A549 (cell line): Measurements from ENCODE around the gene VPS26B. TPM values are rescaled to one million over a fixed set of nuclear protein-coding genes. Genes with fewer than 3 reads are reported as not detected.

Experiments
- ATAC-seq, 2 experiments: fragments of 200-7000 bp in 1 of 2; fragments of >200 bp in 1 of 2; cut with Nextera tagmentation in 1 of 2; cut with Tn5 transposase in 1 of 2; 3 replicates each; pipeline versions ENCODE4 v1.8.0 to v1.9.1; 2018 to 2020; ENCODE audit warnings: mild to moderate bottlenecking in 1 of 2, moderate library complexity in 1 of 2
- CTCF ChIA-PET: fragments of 300-600 bp; sonication (Branson Sonifier 250); formaldehyde crosslinking; extraction: SDS; loops from one replicate; lab custom pipeline; 2021; ENCODE audit warnings: antibody characterized with exemption, inconsistent platforms; lab: Yijun Ruan, JAX
- POLR2A ChIA-PET: fragments of 350-600 bp; formaldehyde crosslinking; extraction: SDS; loops from one replicate; lab custom pipeline; 2021; ENCODE audit warnings: antibody characterized with exemption, inconsistent platforms; lab: Yijun Ruan, JAX
- DNase-seq, 2 experiments: peaks; one replicate each; pipeline versions ENCODE4 v3.0.0 to v3.0.0-alpha.2; 2011 to 2016; ENCODE audit warnings: low read depth in 1 of 2, low spot score in 1 of 2
- FAIRE-seq: peaks from 2 replicates; lab custom pipeline; 2011; peaks lifted over from hg19 to GRCh38; lab: Jason Lieb, UNC
- H3K27ac ChIP-seq, 2 experiments: fragments of >200 bp; sonication (Bioruptor Twin); formaldehyde crosslinking; 3 replicates each; pipeline ENCODE4 v1.5.1; 2016 to 2017
- H3K4me1 ChIP-seq: fragments of >200 bp; sonication (Bioruptor Twin); formaldehyde crosslinking; 3 replicates; pipeline ENCODE4 v1.6.1; 2016
- H3K4me2 ChIP-seq: fragments of >200 bp; sonication (Bioruptor Twin); formaldehyde crosslinking; 3 replicates; pipeline ENCODE4 v1.6.1; 2016
- H3K4me3 ChIP-seq: fragments of >200 bp; sonication (Bioruptor Twin); formaldehyde crosslinking; 3 replicates; pipeline ENCODE4 v1.5.1; 2016
- H3K9me3 ChIP-seq: fragments of >200 bp; sonication (Bioruptor Twin); formaldehyde crosslinking; 3 replicates; pipeline ENCODE4 v1.6.1; 2016
- ATOH8 ChIP-seq: fragments of 250-450 bp; sonication (Bioruptor Pico); IDR thresholded peaks from 2 replicates; pipeline ENCODE4 v1.5.0; 2020; ENCODE audit warnings: low read depth, mild to moderate bottlenecking, moderate library complexity
- BCL3 ChIP-seq: fragments of >200 bp; sonication (Bioruptor Twin); formaldehyde crosslinking; IDR thresholded peaks from 3 replicates; pipeline ENCODE4 v1.6.1; 2016
- BHLHE40 ChIP-seq: IDR thresholded peaks from 2 replicates; pipeline ENCODE4 v1.6.1; 2012; ENCODE audit warnings: low read depth, low read length, inconsistent platforms
- CBX2 ChIP-seq: fragments of 200-600 bp; sonication (generic); IDR thresholded peaks from 2 replicates; pipeline ENCODE4 v1.6.1; 2016; ENCODE audit warnings: low read depth, mild to moderate bottlenecking, borderline replicate concordance
- CBX8 ChIP-seq: fragments of 200-600 bp; sonication (generic); IDR thresholded peaks from 2 replicates; pipeline ENCODE4 v1.6.1; 2016
- CHD4 ChIP-seq: fragments of 200-600 bp; sonication (generic); IDR thresholded peaks from 2 replicates; pipeline ENCODE4 v1.6.1; 2016; ENCODE audit warnings: antibody characterized with exemption, mild to moderate bottlenecking, borderline replicate concordance
- E2F6 ChIP-seq: IDR thresholded peaks from 2 replicates; pipeline ENCODE4 v1.6.1; 2012; ENCODE audit warnings: low read depth, borderline replicate concordance
- EHF ChIP-seq: fragments of 250-450 bp; sonication (Bioruptor Pico); IDR thresholded peaks from 2 replicates; pipeline ENCODE4 v1.5.0; 2020; ENCODE audit warnings: mild to moderate bottlenecking
- ESRRA ChIP-seq: fragments of 150-350 bp; IDR thresholded peaks from 2 replicates; pipeline ENCODE4 v1.6.1; 2014; ENCODE audit warnings: mild to moderate bottlenecking, low read length, borderline replicate concordance
- FOXS1 ChIP-seq: fragments of 250-450 bp; sonication (Bioruptor Pico); IDR thresholded peaks from 2 replicates; pipeline ENCODE4 v1.5.0; 2020; ENCODE audit warnings: mild to moderate bottlenecking, moderate library complexity
- GATA3 ChIP-seq: IDR thresholded peaks from 2 replicates; pipeline ENCODE4 v1.6.1; 2012; ENCODE audit warnings: borderline replicate concordance
- HDAC2 ChIP-seq: fragments of 200-600 bp; sonication (generic); IDR thresholded peaks from 2 replicates; pipeline ENCODE4 v1.6.1; 2016
- HEYL ChIP-seq: fragments of 250-450 bp; sonication (Bioruptor Pico); IDR thresholded peaks from 2 replicates; pipeline ENCODE4 v1.8.0; 2021; ENCODE audit warnings: mild to moderate bottlenecking, moderate library complexity
- HMGXB4 ChIP-seq: fragments of 250-450 bp; sonication (Bioruptor Pico); IDR thresholded peaks from 2 replicates; pipeline ENCODE4 v1.5.0; 2021; ENCODE audit warnings: mild to moderate bottlenecking, moderate library complexity, borderline replicate concordance
- HOXA7 ChIP-seq: fragments of 250-450 bp; sonication (Bioruptor Pico); IDR thresholded peaks from 2 replicates; pipeline ENCODE4 v1.5.0; 2020; ENCODE audit warnings: mild to moderate bottlenecking, moderate library complexity
- HOXB13 ChIP-seq: fragments of 250-450 bp; sonication (Bioruptor Pico); IDR thresholded peaks from 2 replicates; pipeline ENCODE4 v1.5.0; 2020; ENCODE audit warnings: low read depth, mild to moderate bottlenecking, moderate library complexity
- JUN ChIP-seq, 2 experiments: fragments of >200 bp; sonication (Bioruptor Twin); formaldehyde crosslinking; IDR thresholded peaks; 2 replicates in 1 of 2; 3 replicates in 1 of 2; pipeline ENCODE4 v1.6.1; 2016 to 2017
- MYC ChIP-seq: IDR thresholded peaks from 2 replicates; pipeline ENCODE4 v1.6.1; 2012; ENCODE audit warnings: mild to moderate bottlenecking, inconsistent platforms, low read length, improper control_type of control experiment, borderline replicate concordance
- NFE2L2 ChIP-seq: fragments of 150-350 bp; conservative IDR thresholded peaks from 2 replicates; pipeline ENCODE4 v1.6.1; 2014; ENCODE audit warnings: low read length
- NPAS2 ChIP-seq: fragments of 250-450 bp; sonication (Bioruptor Pico); IDR thresholded peaks from 2 replicates; pipeline ENCODE4 v1.8.0; 2022; ENCODE audit warnings: mild to moderate bottlenecking, moderate library complexity, borderline replicate concordance
- PBX3 ChIP-seq: IDR thresholded peaks from 2 replicates; pipeline ENCODE4 v1.6.1; 2012
- PHF8 ChIP-seq: fragments of 200-600 bp; sonication (generic); IDR thresholded peaks from 2 replicates; pipeline ENCODE4 v1.6.1; 2016; ENCODE audit warnings: low read depth, mild to moderate bottlenecking, antibody characterized with exemption, moderate library complexity, borderline replicate concordance
- POLR2A ChIP-seq: IDR thresholded peaks from 2 replicates; pipeline ENCODE4 v1.6.1; 2012; ENCODE audit warnings: mild to moderate bottlenecking, low read length
- RAD21 ChIP-seq, 2 experiments: fragments of >200 bp in 1 of 2; sonication (Bioruptor Twin) in 1 of 2; formaldehyde crosslinking in 1 of 2; IDR thresholded peaks in 1 of 2; conservative IDR thresholded peaks in 1 of 2; 2 replicates in 1 of 2; 3 replicates in 1 of 2; pipeline ENCODE4 v1.6.1; 2012 to 2018; ENCODE audit warnings: inconsistent platforms in 1 of 2
- RCOR1 ChIP-seq: fragments of 150-350 bp; IDR thresholded peaks from 2 replicates; pipeline ENCODE4 v1.6.1; 2014; ENCODE audit warnings: antibody characterized with exemption, low read length, low read depth
- RFX5 ChIP-seq: fragments of 450-650 bp; IDR thresholded peaks from 2 replicates; pipeline ENCODE4 v1.7.1; 2014; ENCODE audit warnings: antibody characterized with exemption, mild to moderate bottlenecking, moderate library complexity
- ZC3H11A ChIP-seq: fragments of 450-650 bp; IDR thresholded peaks from 2 replicates; pipeline ENCODE4 v1.6.1; 2014; ENCODE audit warnings: antibody characterized with exemption, mild to moderate bottlenecking
- ZNF302 ChIP-seq: fragments of 250-450 bp; sonication (Bioruptor Pico); IDR thresholded peaks from 2 replicates; pipeline ENCODE4 v1.9.0; 2021; ENCODE audit warnings: inconsistent platforms, mild to moderate bottlenecking, moderate library complexity
- ZSCAN20 ChIP-seq: fragments of 250-450 bp; sonication (Bioruptor Pico); IDR thresholded peaks from 2 replicates; pipeline ENCODE4 v1.8.0; 2022; ENCODE audit warnings: mild to moderate bottlenecking, moderate library complexity
- WGBS: methylation state at CpG from one replicate; pipeline ENCODE4 v1.1.6; 2017; ENCODE audit errors: missing lambda C conversion rate; 5-methylcytosine and 5-hydroxymethylcytosine counted together
- polyA plus RNA-seq, 4 experiments: library from polyadenylated mRNA; depleted of rRNA in 3 of 4; stranded (reverse); fragments of >200 nt; fragmentation: RNase III in 1 of 4; extraction: RNeasy Plus Mini Kit Qiagen cat#74134 plus additional on column Dnase treatment in 1 of 4; gene quantifications; 2 replicates in 3 of 4; 3 replicates in 1 of 4; pipeline ENCODE4 v1.2.3, GENCODE V29; 2011 to 2017

Gene VPS26B
- polyA plus RNA-seq, 2 of the 4 experiments (the other 2 are of a cell fraction) = 19.2 to 25.7 TPM

- Histone ChIP-seq H3K4me2 (no peak overlapping the region), H3K4me3 (no peak overlapping the region), H3K9me3 (no peaks in the 10 kb centered on the region), H3K27ac (no peak overlapping the region), H3K4me1 (no peaks in the 10 kb centered on the region)
- ATAC-seq = no peak
- DNase-seq = no peak
- FAIRE-seq = no peak
- ChIA-PET POLR2A (no interaction called here), CTCF (no interaction called here)
- WGBS = 95% methylated on average over 4 of the region's 11 CpGs
- TF ChIP-seq ZSCAN20 (no peak), PBX3 (no peak), RFX5 (no peak), RAD21 (conservative IDR thresholded peaks at IDR 0.05 in 1 of 2, IDR thresholded peaks at IDR 0.05 in 1 of 2) (no peak), FOXS1 (CRISPR knock-in tag) (no peak), ZNF302 (CRISPR knock-in tag) (no peak), NPAS2 (no peak), ATOH8 (CRISPR knock-in tag) (no peak), POLR2A (no peak), BCL3 (no peak), ESRRA (no peak), CBX2 (no peak), PHF8 (no peak), JUN (IDR thresholded peaks at IDR 0.05) (no peak), HEYL (CRISPR knock-in tag) (no peak), CBX8 (no peak), RCOR1 (no peak)
Measured at GRCh38 chr11:134246100-134246499, 21.6 kb downstream of the VPS26B start.

GRCh38 chr11:134246678-134247077 lies 22.2 kb downstream of the VPS26B start:
- ATAC-seq (no peak), FAIRE-seq (no peak), DNase-seq (no peak)
- WGBS = 97% methylated on average over 4 of the region's 4 CpGs
- ChIA-PET CTCF (no interaction called here), POLR2A (no interaction called here)
- no peaks in the 10 kb centered on the region for H3K9me3 ChIP-seq
- no peak overlapping the region for H3K27ac ChIP-seq
- no peak overlapping the region for H3K4me2 ChIP-seq
- H3K4me3 ChIP-seq = no peak overlapping the region
- no peaks in the 10 kb centered on the region for H3K4me1 ChIP-seq
- TF ChIP-seq HOXA7 (CRISPR knock-in tag) (no peak), PBX3 (no peak), CHD4 (no peak), ZC3H11A (no peak), CBX2 (no peak), HOXB13 (CRISPR knock-in tag) (no peak), ESRRA (no peak), E2F6 (no peak), JUN (IDR thresholded peaks at IDR 0.05) (no peak), HMGXB4 (CRISPR knock-in tag) (no peak), EHF (CRISPR knock-in tag) (no peak), HDAC2 (no peak), BHLHE40 (no peak), MYC (no peak), NFE2L2 (no peak), BCL3 (no peak), GATA3 (no peak)
